ENCODE measurements around the gene DAB2. TPM values are rescaled to one million over a fixed set of nuclear protein-coding genes. Genes with fewer than 3 reads are reported as not detected.
"Not testable (repeated sequence)": the region's sequence is repeated elsewhere in the genome, so short reads cannot be mapped to it uniquely, and the experiment has no call there.

DAB2 gene
- total RNA-seq, 4 donors from 2014 or later, result 22.9 to 57.4 (median 54.6) TPM

GRCh38 chr5:39411985-39412384 lies 12.8 kb downstream of the DAB2 start:
- TF ChIP-seq, protein P1, sequence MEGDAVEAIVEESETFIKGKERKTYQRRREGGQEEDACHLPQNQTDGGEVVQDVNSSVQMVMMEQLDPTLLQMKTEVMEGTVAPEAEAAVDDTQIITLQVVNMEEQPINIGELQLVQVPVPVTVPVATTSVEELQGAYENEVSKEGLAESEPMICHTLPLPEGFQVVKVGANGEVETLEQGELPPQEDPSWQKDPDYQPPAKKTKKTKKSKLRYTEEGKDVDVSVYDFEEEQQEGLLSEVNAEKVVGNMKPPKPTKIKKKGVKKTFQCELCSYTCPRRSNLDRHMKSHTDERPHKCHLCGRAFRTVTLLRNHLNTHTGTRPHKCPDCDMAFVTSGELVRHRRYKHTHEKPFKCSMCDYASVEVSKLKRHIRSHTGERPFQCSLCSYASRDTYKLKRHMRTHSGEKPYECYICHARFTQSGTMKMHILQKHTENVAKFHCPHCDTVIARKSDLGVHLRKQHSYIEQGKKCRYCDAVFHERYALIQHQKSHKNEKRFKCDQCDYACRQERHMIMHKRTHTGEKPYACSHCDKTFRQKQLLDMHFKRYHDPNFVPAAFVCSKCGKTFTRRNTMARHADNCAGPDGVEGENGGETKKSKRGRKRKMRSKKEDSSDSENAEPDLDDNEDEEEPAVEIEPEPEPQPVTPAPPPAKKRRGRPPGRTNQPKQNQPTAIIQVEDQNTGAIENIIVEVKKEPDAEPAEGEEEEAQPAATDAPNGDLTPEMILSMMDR (IDR thresholded peaks at IDR 0.05), result no peak
- no peak for TF ChIP-seq POLR2A (IDR thresholded peaks at IDR 0.05)
- Histone ChIP-seq H3K36me3 (no peaks in the 10 kb centered on the region), H3K9me3 (no peaks in the 10 kb centered on the region), H3K27ac (no peak overlapping the region), H3K4me1 (peaks cover 9 to 19% of the 10 kb centered on the region in 2 donors), H3K4me3 (replicated peaks in 1 of 3) (no peak overlapping the region), H3K27me3 (no peaks in the 10 kb centered on the region)
- intact Hi-C loops (cut with DNase I), result no loop called here
- no peak for DNase-seq
- WGBS, 2 donors, result 94 to 95% methylated on average over 4 of the region's 4 CpGs

- peaks cover 9 to 16% of the 10 kb centered on the region in 2 donors for H3K4me1 ChIP-seq
- intact Hi-C loops (cut with DNase I), result no loop called here
- WGBS, 2 donors, result 56 to 59% methylated on average over 1 of the region's 1 CpG
- TF ChIP-seq POLR2A (IDR thresholded peaks at IDR 0.05), result no peak
- no peaks in the 10 kb centered on the region for H3K36me3 ChIP-seq
- no peak overlapping the region for H3K4me3 ChIP-seq (replicated peaks in 1 of 3)
- H3K27me3 ChIP-seq, result no peaks in the 10 kb centered on the region
- peak overlapping the region in 2 of 3 donors; percentile 45 to 46 for H3K27ac ChIP-seq
- H3K9me3 ChIP-seq, result no peaks in the 10 kb centered on the region
- DNase-seq, result no peak
These were observed 13.7 kb downstream of the DAB2 start for GRCh38 chr5:39411061-39411460.

- Histone ChIP-seq H3K9me3 (no peaks in the 10 kb centered on the region), H3K36me3 (no peaks in the 10 kb centered on the region), H3K4me3 (replicated peaks in 1 of 3) (no peak overlapping the region), H3K27ac (no peak overlapping the region), H3K4me1 (peaks cover 9 to 20% of the 10 kb centered on the region in 2 donors), H3K27me3 (no peaks in the 10 kb centered on the region)
- 91 to 98% methylated on average over 1 of the region's 1 CpG for WGBS, 2 donors
- intact Hi-C loops (cut with DNase I), result no loop called here
- no peak for DNase-seq
- TF ChIP-seq POLR2A (IDR thresholded peaks at IDR 0.05), result no peak
- TF ChIP-seq, protein P1 (IDR thresholded peaks at IDR 0.05), result no peak
These were observed 15.7 kb downstream of the DAB2 start for GRCh38 chr5:39409033-39409432.

DNA sequence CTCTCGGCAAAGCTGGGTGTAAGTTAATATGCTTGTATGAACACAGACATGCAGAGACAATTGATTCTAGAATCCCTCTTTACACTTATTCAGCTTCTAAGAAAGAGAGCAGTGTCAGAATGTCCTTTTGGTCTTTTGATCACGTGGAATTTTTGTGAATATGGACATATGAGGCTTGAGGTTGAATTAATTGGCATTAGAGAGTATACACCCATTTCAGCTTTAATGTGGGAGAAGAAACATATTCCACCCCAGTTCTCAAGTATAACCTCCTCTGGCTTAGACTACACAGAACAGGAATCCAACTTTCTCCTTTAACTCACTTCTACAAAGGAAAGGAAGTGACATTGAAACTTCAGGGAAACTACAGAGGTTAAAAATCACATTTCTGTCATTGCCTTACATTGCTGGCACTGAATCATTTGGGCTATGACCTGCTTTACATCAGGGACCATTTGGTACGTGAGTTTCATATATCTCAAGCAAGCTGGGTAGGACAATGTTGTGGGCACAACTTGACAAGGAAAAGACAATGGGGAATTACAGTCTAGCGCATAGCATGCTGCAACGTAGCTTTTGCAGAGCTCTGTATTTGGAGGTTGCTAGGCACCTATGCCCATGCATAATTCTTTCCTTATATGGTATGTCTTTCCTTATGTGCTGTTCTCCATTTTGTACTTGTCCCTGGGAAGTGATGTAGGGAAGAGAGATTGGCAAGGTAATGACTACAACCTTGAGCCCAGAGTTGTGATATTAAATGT lies 19.5 kb downstream of the DAB2 start:
- H3K27ac ChIP-seq, result no peak overlapping the region
- intact Hi-C loops (cut with DNase I), result no loop called here
- no peaks in the 10 kb centered on the region for H3K9me3 ChIP-seq
- H3K27me3 ChIP-seq, result no peaks in the 10 kb centered on the region
- no peak overlapping the region for H3K4me3 ChIP-seq (replicated peaks in 1 of 3)
- 53 to 55% methylated on average over 5 of the region's 5 CpGs for WGBS, 2 donors
- no peak for DNase-seq
- TF ChIP-seq POLR2A (IDR thresholded peaks at IDR 0.05), result no peak
- TF ChIP-seq, protein P1 (IDR thresholded peaks at IDR 0.05), result no peak
- no peaks in the 10 kb centered on the region for H3K36me3 ChIP-seq
- H3K4me1 ChIP-seq, result peaks cover 9 to 28% of the 10 kb centered on the region in 2 donors

DNA sequence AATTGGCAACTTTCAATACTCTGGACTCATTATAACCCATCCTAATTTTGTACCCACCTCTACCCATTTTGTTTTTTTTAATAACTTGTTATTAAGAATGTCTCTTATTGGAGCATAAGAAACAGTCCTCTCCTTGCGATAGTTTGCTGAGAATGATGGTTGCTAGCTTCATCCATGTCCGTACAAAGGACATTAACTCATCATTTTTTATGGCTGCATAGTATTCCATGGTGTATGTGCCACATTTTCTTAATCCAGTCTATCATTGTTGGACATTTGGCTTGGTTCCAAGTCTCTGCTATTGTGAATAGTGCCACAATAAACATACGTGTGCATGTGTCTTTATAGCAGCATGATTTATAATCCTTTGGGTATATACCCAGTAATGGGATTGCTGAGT lies 21.0 kb downstream of the DAB2 start:
- peaks cover 6 to 31% of the 10 kb centered on the region in 2 donors for H3K4me1 ChIP-seq
- intact Hi-C loops (cut with DNase I); H3K9me3 ChIP-seq; H3K36me3 ChIP-seq; H3K27me3 ChIP-seq; H3K27ac ChIP-seq; H3K4me3 ChIP-seq (replicated peaks in 1 of 3); DNase-seq: not testable (repeated sequence)
- 93 to 94% methylated on average over 3 of the region's 3 CpGs for WGBS, 2 donors

DNA sequence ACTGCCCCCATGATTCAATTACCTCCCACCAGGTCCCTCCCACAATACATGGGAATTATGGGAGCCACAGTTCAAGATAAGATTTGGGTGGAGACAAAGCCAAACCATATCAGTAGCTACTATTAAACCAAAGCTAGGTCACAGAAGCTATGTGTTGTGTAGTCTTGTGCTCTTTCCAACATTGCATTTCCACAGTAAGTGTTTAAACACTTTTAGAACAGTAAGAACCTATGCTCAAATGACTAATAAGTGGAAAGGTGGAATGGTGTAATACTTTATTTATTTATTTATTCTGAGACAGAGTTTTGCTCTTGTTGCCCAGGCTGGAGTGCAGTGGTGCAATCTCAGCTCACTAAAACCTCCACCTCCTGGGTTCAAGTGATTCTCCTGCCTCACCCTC lies 22.6 kb downstream of the DAB2 start:
- H3K36me3 ChIP-seq; H3K4me3 ChIP-seq (replicated peaks in 1 of 3); H3K9me3 ChIP-seq; intact Hi-C loops (cut with DNase I); H3K27me3 ChIP-seq; DNase-seq: not testable (repeated sequence)
- Histone ChIP-seq H3K4me1 (peaks cover 3 to 28% of the 10 kb centered on the region in 2 donors), H3K27ac (peak overlapping the region in 1 of 3 donors; percentile 14)

Measured in thyroid gland (tissue), 4 donors.